SH-SY5Y (cell line): ENCODE data around the gene NFATC2.

Experiments used
- GATA2 ChIP-seq: IDR thresholded peaks from 2 replicates; pipeline ENCODE4 v1.6.1; 2011; ENCODE audit warnings: mild to moderate bottlenecking, low read depth, low read length
- GATA3 ChIP-seq: IDR thresholded peaks from 2 replicates; pipeline ENCODE4 v1.6.1; 2011; ENCODE audit warnings: low read depth, mild to moderate bottlenecking, low read length, moderate library complexity

- TF ChIP-seq GATA2: no peak
- no peak for TF ChIP-seq GATA3
Measured at GRCh38 chr20:51363378-51363777, 179.1 kb downstream of the NFATC2 start.
